Measurements from ENCODE around the gene KIAA1191.

GRCh38 chr5:176319827-176320554, 41.6 kb downstream of the KIAA1191 start:
- no peak for TF ChIP-seq ZFP30 (CRISPR knock-in tag; IDR thresholded peaks at IDR 0.05)
- TF ChIP-seq ZNF8 (CRISPR knock-in tag; IDR thresholded peaks at IDR 0.05): no peak
- TF ChIP-seq CREB5 (CRISPR knock-in tag; IDR thresholded peaks at IDR 0.05; ENCODE audit: low read depth): no peak
- no peak for TF ChIP-seq PATZ1 (CRISPR knock-in tag; IDR thresholded peaks at IDR 0.05; ENCODE audit: borderline replicate concordance)
- TF ChIP-seq POU6F1 (CRISPR knock-in tag; IDR thresholded peaks at IDR 0.05; ENCODE audit: borderline replicate concordance, low read depth): no peak
- TF ChIP-seq ZNF565 (CRISPR knock-in tag; conservative IDR thresholded peaks at IDR 0.05; ENCODE audit: low read depth): no peak
- TF ChIP-seq SNAI2 (CRISPR knock-in tag; IDR thresholded peaks at IDR 0.05): no peak
